Neutrophil (primary cell): ENCODE results near the gene F2RL3.

ENCODE experiments used
- H3K27ac ChIP-seq: fragments of 200-600 bp; sonication (generic); 2 replicates; pipeline ENCODE4 v1.5.1; 2016; ENCODE audit warnings: mild to moderate bottlenecking, moderate library complexity
- H3K27me3 ChIP-seq: fragments of 200-600 bp; sonication (generic); 2 replicates; pipeline ENCODE4 v1.6.0; 2016; ENCODE audit warnings: mild to moderate bottlenecking
- H3K36me3 ChIP-seq: fragments of 200-600 bp; sonication (generic); 2 replicates; pipeline ENCODE4 v1.5.1; 2017
- H3K4me1 ChIP-seq, 2 experiments: fragments of 200-600 bp in 1 of 2; sonication (generic) in 1 of 2; 1 replicate in 1 of 2; 2 replicates in 1 of 2; pipeline versions ENCODE4 v1.5.1 to v1.6.1; 2013 to 2016; ENCODE audit warnings: low read depth in 1 of 2, low read length in 1 of 2, mild to moderate bottlenecking in 1 of 2, moderate library complexity in 1 of 2; ENCODE audit not compliant: control insufficient read depth in 1 of 2, insufficient read depth in 1 of 2
- H3K4me3 ChIP-seq, 2 experiments: fragments of 200-600 bp in 1 of 2; sonication (generic) in 1 of 2; 1 replicate in 1 of 2; 2 replicates in 1 of 2; pipeline ENCODE4 v1.5.1; 2013 to 2016; ENCODE audit warnings: low read depth in 1 of 2, low read length in 1 of 2, mild to moderate bottlenecking in 1 of 2, moderate library complexity in 1 of 2
- H3K9me3 ChIP-seq: fragments of 200-600 bp; sonication (generic); 2 replicates; pipeline ENCODE4 v1.5.1; 2016
- TF ChIP-seq, protein P1 (sequence below): fragments of 200-600 bp; sonication (generic); IDR thresholded peaks from 2 replicates; pipeline ENCODE4 v1.5.1; 2016; ENCODE audit warnings: antibody characterized with exemption

Gene F2RL3

DNA sequence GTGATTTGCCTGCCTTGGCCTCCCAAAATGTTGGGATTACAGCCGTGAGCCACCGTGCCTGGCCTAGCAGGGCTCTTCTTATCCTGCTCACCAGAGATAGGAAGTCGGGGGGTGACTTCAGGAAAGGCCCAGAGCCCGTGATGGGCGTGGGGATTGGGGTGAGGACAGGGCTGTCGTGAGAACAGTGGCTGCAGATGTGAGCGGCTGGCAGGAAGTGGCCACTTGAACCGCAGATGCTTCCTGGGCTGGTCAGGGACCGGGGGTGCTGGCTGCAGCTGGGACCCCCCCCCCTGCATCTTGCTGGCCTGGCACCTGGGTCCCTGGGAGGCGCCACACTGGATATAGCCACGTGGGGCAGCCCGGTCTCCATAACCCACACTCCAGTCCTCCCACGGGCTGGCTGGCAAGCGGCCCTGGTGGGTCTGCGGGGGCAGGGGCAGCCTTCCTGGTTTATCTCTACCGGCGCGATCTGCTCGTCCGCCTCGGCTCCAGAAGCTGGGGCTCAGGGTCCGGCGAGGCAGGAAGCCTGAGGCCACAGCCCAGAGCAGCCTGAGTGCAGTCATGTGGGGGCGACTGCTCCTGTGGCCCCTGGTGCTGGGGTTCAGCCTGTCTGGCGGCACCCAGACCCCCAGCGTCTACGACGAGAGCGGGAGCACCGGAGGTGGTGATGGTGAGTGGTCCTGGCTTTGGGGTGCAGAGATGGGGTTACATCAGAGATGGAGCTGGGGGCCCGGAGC, at the start of gene F2RL3:
F2RL3 (plus strand) TSS at position 371 of the 737 bp plus-strand sequence; CDS start at position 562, 191 bp downstream.
- no peaks in the 10 kb centered on the region for H3K36me3 ChIP-seq
- TF ChIP-seq, protein P1, sequence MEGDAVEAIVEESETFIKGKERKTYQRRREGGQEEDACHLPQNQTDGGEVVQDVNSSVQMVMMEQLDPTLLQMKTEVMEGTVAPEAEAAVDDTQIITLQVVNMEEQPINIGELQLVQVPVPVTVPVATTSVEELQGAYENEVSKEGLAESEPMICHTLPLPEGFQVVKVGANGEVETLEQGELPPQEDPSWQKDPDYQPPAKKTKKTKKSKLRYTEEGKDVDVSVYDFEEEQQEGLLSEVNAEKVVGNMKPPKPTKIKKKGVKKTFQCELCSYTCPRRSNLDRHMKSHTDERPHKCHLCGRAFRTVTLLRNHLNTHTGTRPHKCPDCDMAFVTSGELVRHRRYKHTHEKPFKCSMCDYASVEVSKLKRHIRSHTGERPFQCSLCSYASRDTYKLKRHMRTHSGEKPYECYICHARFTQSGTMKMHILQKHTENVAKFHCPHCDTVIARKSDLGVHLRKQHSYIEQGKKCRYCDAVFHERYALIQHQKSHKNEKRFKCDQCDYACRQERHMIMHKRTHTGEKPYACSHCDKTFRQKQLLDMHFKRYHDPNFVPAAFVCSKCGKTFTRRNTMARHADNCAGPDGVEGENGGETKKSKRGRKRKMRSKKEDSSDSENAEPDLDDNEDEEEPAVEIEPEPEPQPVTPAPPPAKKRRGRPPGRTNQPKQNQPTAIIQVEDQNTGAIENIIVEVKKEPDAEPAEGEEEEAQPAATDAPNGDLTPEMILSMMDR = no peak
- H3K4me1 ChIP-seq = peaks cover 0 to 4% of the 10 kb centered on the region in 2 experiments
- H3K27ac ChIP-seq = no peak within 1 kb of the TSS
- peaks cover 63% of the 10 kb centered on the region for H3K27me3 ChIP-seq
- H3K9me3 ChIP-seq = no peaks in the 10 kb centered on the region
- H3K4me3 ChIP-seq = no peak within 1 kb of the TSS

- H3K4me3 ChIP-seq = no peak overlapping the region
These were observed 47.3 kb upstream of the F2RL3 start for GRCh38 chr19:16841391-16841926.

GRCh38 chr19:16846901-16847300, 41.9 kb upstream of the F2RL3 start:
- H3K27me3 ChIP-seq = no peaks in the 10 kb centered on the region
- no peaks in the 10 kb centered on the region for H3K9me3 ChIP-seq
- no peaks in the 10 kb centered on the region for H3K4me1 ChIP-seq
- TF ChIP-seq, protein P1 = no peak
- H3K27ac ChIP-seq = no peak overlapping the region
- H3K36me3 ChIP-seq = peaks cover 100% of the 10 kb centered on the region
- H3K4me3 ChIP-seq = no peak overlapping the region

More at GRCh38 chr19:16841391-16841926, 47.3 kb upstream of the F2RL3 start:
- H3K36me3 ChIP-seq = peaks cover 99% of the 10 kb centered on the region
- TF ChIP-seq, protein P1 = no peak
- peaks cover 0 to 2% of the 10 kb centered on the region in 2 experiments for H3K4me1 ChIP-seq
- H3K27me3 ChIP-seq = no peaks in the 10 kb centered on the region
- H3K27ac ChIP-seq = no peak overlapping the region
- H3K9me3 ChIP-seq = no peaks in the 10 kb centered on the region

DNA sequence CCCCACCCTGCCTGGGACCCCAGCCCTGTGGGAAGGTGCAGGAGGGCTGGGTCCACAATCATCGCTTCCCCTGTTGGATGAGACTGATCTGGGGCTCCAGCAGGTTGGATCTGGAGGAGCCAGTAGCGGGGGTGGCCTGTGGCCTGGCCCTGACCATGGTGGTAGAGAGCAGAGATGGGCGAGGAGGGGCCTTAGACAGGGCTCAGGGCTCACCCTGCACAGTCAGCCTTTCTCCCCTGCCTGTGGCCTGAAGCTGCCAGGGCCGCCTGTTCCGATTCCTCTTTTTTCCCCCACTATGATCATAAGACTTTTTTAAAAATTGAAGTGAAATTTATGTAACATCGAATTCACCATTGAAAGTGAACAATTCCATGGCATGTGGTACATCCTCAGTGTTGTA, 41.4 kb upstream of the F2RL3 start:
- Histone ChIP-seq H3K9me3 (no peaks in the 10 kb centered on the region), H3K4me3 (no peak overlapping the region), H3K36me3 (peaks cover 100% of the 10 kb centered on the region), H3K27me3 (no peaks in the 10 kb centered on the region), H3K4me1 (no peaks in the 10 kb centered on the region), H3K27ac (no peak overlapping the region)
- TF ChIP-seq, protein P1 = no peak

DNA sequence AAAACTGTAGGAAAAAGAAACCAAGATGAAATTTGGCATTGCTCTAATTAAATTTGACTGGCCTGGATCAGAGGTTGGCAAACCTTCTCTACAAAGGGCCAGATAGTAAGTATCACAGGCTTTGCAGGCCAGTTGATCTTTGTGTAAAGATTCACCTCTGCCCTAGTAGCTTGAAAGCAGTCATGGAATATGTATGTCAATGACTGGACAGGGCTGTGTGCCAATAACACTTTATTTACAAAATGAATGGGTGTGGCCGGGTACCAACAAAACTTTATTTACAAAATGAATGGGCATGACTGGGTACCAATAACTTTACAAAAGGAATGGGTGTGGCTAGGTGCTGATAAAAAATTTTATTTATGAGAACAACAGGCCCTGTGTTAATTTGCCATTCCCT, 39.6 kb upstream of the F2RL3 start:
- H3K27ac ChIP-seq = no peak overlapping the region
- peaks cover 100% of the 10 kb centered on the region for H3K36me3 ChIP-seq
- TF ChIP-seq, protein P1 = no peak
- no peaks in the 10 kb centered on the region for H3K4me1 ChIP-seq
- H3K4me3 ChIP-seq = no peak overlapping the region
- H3K27me3 ChIP-seq = no peaks in the 10 kb centered on the region
- no peaks in the 10 kb centered on the region for H3K9me3 ChIP-seq
